ENCODE results near the gene ETS2.

ETS2 gene

GRCh38 chr21:38819051-38819718 lies 13.5 kb downstream of the ETS2 start:
- H3K9me3 ChIP-seq (ENCODE audit: severe bottlenecking) = no peaks in the 10 kb centered on the region
- H3K36me3 ChIP-seq (ENCODE audit: low read depth) = peaks cover 97% of the 10 kb centered on the region

GRCh38 chr21:38819719-38820159 lies 14.0 kb downstream of the ETS2 start:
- no peak for TF ChIP-seq CTCF (IDR thresholded peaks at IDR 0.05; ENCODE audit: poor library complexity, severe bottlenecking)
- DNase-seq (ENCODE audit: low spot score) = no peak
- peaks cover 97% of the 10 kb centered on the region for H3K36me3 ChIP-seq (ENCODE audit: low read depth)
- ATAC-seq (ENCODE audit: low read depth) = peak; percentile 70
- H3K9me3 ChIP-seq (ENCODE audit: severe bottlenecking) = no peaks in the 10 kb centered on the region
- no peaks in the 10 kb centered on the region for H3K27me3 ChIP-seq (ENCODE audit: insufficient read depth, poor library complexity, severe bottlenecking)
- H3K27ac ChIP-seq (ENCODE audit: poor library complexity, severe bottlenecking) = peak overlapping the region; percentile 76
- peaks cover 39% of the 10 kb centered on the region for H3K4me1 ChIP-seq (ENCODE audit: insufficient read depth, poor library complexity, severe bottlenecking)
- no peak overlapping the region for H3K4me3 ChIP-seq (ENCODE audit: severe bottlenecking)

More at GRCh38 chr21:38819051-38819718, 13.5 kb downstream of the ETS2 start:
- Histone ChIP-seq H3K27ac (ENCODE audit: poor library complexity, severe bottlenecking) (peak overlapping the region; percentile 76), H3K27me3 (ENCODE audit: insufficient read depth, poor library complexity, severe bottlenecking) (no peaks in the 10 kb centered on the region), H3K4me3 (ENCODE audit: severe bottlenecking) (no peak overlapping the region), H3K4me1 (ENCODE audit: insufficient read depth, poor library complexity, severe bottlenecking) (peaks cover 41% of the 10 kb centered on the region)
- DNase-seq (ENCODE audit: low spot score) (no peak), ATAC-seq (ENCODE audit: low read depth) (no peak)
- no peak for TF ChIP-seq CTCF (IDR thresholded peaks at IDR 0.05; ENCODE audit: poor library complexity, severe bottlenecking)

- ATAC-seq (ENCODE audit: low read depth) = no peak
- Histone ChIP-seq H3K4me3 (ENCODE audit: severe bottlenecking) (no peak overlapping the region), H3K27me3 (ENCODE audit: insufficient read depth, poor library complexity, severe bottlenecking) (no peaks in the 10 kb centered on the region), H3K4me1 (ENCODE audit: insufficient read depth, poor library complexity, severe bottlenecking) (peaks cover 36% of the 10 kb centered on the region), H3K27ac (ENCODE audit: poor library complexity, severe bottlenecking) (peak overlapping the region; percentile 76), H3K36me3 (ENCODE audit: low read depth) (peaks cover 91% of the 10 kb centered on the region), H3K9me3 (ENCODE audit: severe bottlenecking) (no peaks in the 10 kb centered on the region)
- no peak for TF ChIP-seq CTCF (IDR thresholded peaks at IDR 0.05; ENCODE audit: poor library complexity, severe bottlenecking)
- DNase-seq (ENCODE audit: low spot score) = no peak
Observed at GRCh38 chr21:38820471-38821239, 14.9 kb downstream of the ETS2 start.

GRCh38 chr21:38821248-38821647 lies 15.5 kb downstream of the ETS2 start:
- peaks cover 41% of the 10 kb centered on the region for H3K4me1 ChIP-seq (ENCODE audit: insufficient read depth, poor library complexity, severe bottlenecking)
- H3K27ac ChIP-seq (ENCODE audit: poor library complexity, severe bottlenecking) = peak overlapping the region; percentile 76
- no peaks in the 10 kb centered on the region for H3K9me3 ChIP-seq (ENCODE audit: severe bottlenecking)
- DNase-seq (ENCODE audit: low spot score) (no peak), ATAC-seq (ENCODE audit: low read depth) (no peak)
- H3K4me3 ChIP-seq (ENCODE audit: severe bottlenecking) = no peak overlapping the region
- TF ChIP-seq CTCF (IDR thresholded peaks at IDR 0.05; ENCODE audit: poor library complexity, severe bottlenecking) = no peak
- H3K36me3 ChIP-seq (ENCODE audit: low read depth) = peaks cover 88% of the 10 kb centered on the region
- no peaks in the 10 kb centered on the region for H3K27me3 ChIP-seq (ENCODE audit: insufficient read depth, poor library complexity, severe bottlenecking)
